BLaER1 (cell line): Measurements from ENCODE around the gene SLC16A10.

Experiments
- H3K27ac ChIP-seq: shearing (Covaris generic); formaldehyde crosslinking; 2 replicates; pipeline ENCODE4 v1.8.1; 2022
- H3K27me3 ChIP-seq: shearing (Covaris generic); formaldehyde crosslinking; 2 replicates; pipeline ENCODE4 v1.8.1; 2022
- H3K36me3 ChIP-seq: shearing (Covaris generic); formaldehyde crosslinking; 2 replicates; pipeline ENCODE4 v1.8.1; 2022
- H3K4me1 ChIP-seq: shearing (Covaris generic); formaldehyde crosslinking; 2 replicates; pipeline ENCODE4 v1.8.1; 2022
- H3K4me2 ChIP-seq: shearing (Covaris generic); formaldehyde crosslinking; 2 replicates; pipeline ENCODE4 v1.8.1; 2022
- H3K4me3 ChIP-seq: shearing (Covaris generic); formaldehyde crosslinking; 2 replicates; pipeline ENCODE4 v1.8.1; 2022
- H3K9ac ChIP-seq: shearing (Covaris generic); formaldehyde crosslinking; 2 replicates; pipeline ENCODE4 v1.8.1; 2022
- H3K9me3 ChIP-seq: shearing (Covaris generic); formaldehyde crosslinking; 2 replicates; pipeline ENCODE4 v1.8.1; 2022
- H4K20me1 ChIP-seq: shearing (Covaris generic); formaldehyde crosslinking; 2 replicates; pipeline ENCODE4 v1.8.1; 2022
- Cebpa-rat ChIP-seq: shearing (Covaris generic); IDR thresholded peaks from 2 replicates; pipeline ENCODE4 v1.8.1; 2022

The SLC16A10 gene

DNA sequence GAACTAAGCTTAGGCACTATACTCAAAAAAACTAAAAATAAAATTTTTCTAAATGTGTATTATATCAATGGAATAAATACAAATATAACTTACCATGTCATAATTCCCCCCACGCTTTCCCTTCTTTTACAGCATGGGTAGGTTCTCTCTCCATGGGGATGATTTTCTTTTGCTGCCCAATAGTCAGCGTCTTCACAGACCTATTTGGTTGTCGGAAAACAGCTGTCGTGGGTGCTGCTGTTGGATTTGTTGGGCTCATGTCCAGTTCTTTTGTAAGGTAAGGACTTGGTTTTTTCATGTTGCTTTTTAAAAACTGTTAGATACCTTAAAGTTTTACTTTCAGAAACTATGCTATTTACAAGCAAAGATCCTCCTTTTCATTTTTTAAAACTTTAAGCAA, 85.3 kb downstream of the SLC16A10 start:
- no peak for TF ChIP-seq Cebpa-rat
- Histone ChIP-seq H3K4me1 (peaks cover 26% of the 10 kb centered on the region), H4K20me1 (no peaks in the 10 kb centered on the region), H3K4me2 (no peak overlapping the region), H3K9ac (no peak overlapping the region), H3K27ac (no peak overlapping the region), H3K36me3 (no peaks in the 10 kb centered on the region), H3K27me3 (no peaks in the 10 kb centered on the region), H3K4me3 (no peak overlapping the region), H3K9me3 (no peaks in the 10 kb centered on the region)

DNA sequence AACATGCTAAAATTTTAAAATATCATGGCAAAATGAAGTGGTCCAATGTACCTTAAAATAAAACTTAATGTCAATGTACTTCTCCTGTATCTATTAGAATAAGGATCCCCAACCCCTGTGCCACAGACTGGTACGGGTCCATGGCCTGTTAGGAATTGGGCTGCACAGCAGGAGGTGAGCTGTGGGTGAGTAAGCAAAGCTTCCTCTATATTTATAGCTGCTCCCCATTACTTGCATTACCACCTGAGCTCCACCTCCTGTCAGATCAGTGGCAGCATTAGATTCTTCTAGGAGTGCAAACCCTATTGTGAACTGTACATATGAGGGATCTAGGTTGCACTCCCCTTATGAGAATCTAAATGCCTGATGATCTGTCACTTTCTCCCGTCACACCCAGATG, 86.0 kb downstream of the SLC16A10 start:
- Histone ChIP-seq H3K4me2 (no peak overlapping the region), H3K4me3 (no peak overlapping the region), H3K9me3 (no peaks in the 10 kb centered on the region), H3K27ac (no peak overlapping the region), H3K4me1 (peaks cover 26% of the 10 kb centered on the region), H3K36me3 (no peaks in the 10 kb centered on the region), H4K20me1 (no peaks in the 10 kb centered on the region), H3K9ac (no peak overlapping the region), H3K27me3 (no peaks in the 10 kb centered on the region)
- TF ChIP-seq Cebpa-rat = no peak

DNA sequence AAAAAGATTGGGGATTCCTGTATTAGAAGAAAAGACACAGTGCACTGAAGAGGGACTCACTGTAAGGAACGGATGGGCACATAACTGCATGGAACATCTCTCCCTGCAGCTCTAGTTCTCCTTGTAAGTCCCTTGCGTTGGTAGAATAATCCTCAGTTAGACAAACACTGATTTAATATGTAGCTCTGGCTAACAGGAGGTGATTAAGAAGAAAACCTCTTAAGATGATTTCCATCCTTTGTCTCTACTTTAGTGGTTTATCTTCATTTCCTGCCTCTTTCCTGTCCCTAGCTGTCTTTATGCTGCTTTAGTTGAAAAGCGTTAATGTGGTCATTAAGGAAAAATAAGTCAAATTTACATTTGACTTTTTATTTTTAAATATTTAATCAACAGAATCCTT, 86.6 kb downstream of the SLC16A10 start:
- H3K36me3 ChIP-seq = no peaks in the 10 kb centered on the region
- TF ChIP-seq Cebpa-rat = no peak
- H3K4me3 ChIP-seq = no peak overlapping the region
- no peaks in the 10 kb centered on the region for H3K27me3 ChIP-seq
- H3K9ac ChIP-seq = no peak overlapping the region
- H3K4me2 ChIP-seq = peak overlapping the region; percentile 51
- no peaks in the 10 kb centered on the region for H3K9me3 ChIP-seq
- H4K20me1 ChIP-seq = no peaks in the 10 kb centered on the region
- peaks cover 26% of the 10 kb centered on the region for H3K4me1 ChIP-seq
- H3K27ac ChIP-seq = no peak overlapping the region

DNA sequence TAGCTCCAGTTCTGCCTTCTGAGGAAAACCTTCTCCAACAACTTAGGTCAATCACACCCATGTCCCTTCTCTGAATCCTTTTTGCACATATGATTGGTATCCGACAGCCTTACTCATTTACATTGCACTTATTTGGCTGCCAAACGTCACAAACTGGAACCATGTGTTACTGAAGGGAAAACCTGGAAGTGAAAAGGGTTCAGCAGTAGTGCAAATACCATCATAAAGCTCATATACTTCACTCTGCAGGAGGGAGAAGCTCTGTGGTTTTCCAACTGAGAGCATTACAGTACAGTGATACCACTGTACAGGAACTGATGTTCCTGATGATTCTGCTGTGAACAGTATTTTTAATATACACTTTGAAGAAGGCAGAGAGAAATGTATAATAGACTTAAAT, 87.8 kb downstream of the SLC16A10 start:
- Histone ChIP-seq H3K9me3 (no peaks in the 10 kb centered on the region), H3K9ac (no peak overlapping the region), H3K4me3 (no peak overlapping the region), H3K27me3 (no peaks in the 10 kb centered on the region), H3K4me1 (peaks cover 26% of the 10 kb centered on the region), H3K36me3 (no peaks in the 10 kb centered on the region), H3K27ac (no peak overlapping the region), H3K4me2 (peak overlapping the region; percentile 23), H4K20me1 (no peaks in the 10 kb centered on the region)
- no peak for TF ChIP-seq Cebpa-rat

DNA sequence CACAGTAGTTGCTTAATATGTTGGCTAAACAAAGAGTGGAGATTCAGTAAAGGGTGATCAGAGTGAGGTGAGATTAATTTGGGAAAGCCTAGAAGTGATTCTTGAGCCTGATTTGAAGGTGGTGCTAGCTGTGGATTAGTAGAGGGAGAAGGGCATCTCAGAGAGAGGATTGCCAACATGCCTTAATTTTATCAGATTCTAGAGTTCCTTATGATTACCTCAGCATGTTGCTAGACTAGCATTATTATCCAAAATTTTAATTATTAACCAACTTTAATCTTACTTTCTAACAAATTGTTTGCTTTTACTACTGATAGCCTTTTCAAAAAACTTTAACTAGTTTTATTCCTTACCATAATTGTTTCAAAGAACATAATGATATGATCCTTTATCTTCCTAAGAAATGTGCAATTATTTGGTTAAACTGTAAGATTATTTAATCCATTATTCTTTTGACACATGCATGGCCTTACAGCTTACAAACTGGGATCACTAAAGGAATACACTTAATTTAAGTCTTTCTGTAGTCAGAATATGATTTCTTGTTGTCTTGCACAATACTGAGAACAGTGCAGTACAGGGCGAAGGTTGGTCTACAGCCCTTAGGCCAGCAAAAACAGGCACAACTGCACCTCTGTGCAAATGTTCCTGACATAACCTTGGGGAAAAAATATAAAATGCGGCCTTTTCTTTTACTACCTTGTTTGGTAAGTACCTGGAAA, 88.9 kb downstream of the SLC16A10 start:
- H3K4me3 ChIP-seq = no peak overlapping the region
- no peaks in the 10 kb centered on the region for H4K20me1 ChIP-seq
- no peak overlapping the region for H3K4me2 ChIP-seq
- TF ChIP-seq Cebpa-rat = no peak
- H3K27ac ChIP-seq = no peak overlapping the region
- H3K9me3 ChIP-seq = no peaks in the 10 kb centered on the region
- no peak overlapping the region for H3K9ac ChIP-seq
- no peaks in the 10 kb centered on the region for H3K36me3 ChIP-seq
- H3K4me1 ChIP-seq = peaks cover 26% of the 10 kb centered on the region
- H3K27me3 ChIP-seq = no peaks in the 10 kb centered on the region

DNA sequence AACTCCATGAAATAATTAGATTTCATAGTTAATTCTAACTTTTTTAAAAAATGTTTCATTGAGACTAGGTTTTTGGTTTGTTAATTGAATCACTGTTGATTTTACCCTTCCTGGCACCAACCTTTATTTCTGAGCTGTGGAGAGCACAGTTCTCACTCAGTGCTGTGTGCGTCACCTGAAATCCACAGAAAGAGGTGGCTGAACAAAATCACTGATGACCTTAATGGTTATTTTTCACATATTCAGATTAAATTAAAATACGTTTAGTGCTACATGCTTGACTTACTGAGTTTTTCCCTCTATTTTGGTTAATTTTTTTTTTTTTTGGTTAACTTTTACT, 89.4 kb downstream of the SLC16A10 start:
- Histone ChIP-seq H3K27ac (no peak overlapping the region), H4K20me1 (no peaks in the 10 kb centered on the region), H3K4me2 (no peak overlapping the region), H3K36me3 (no peaks in the 10 kb centered on the region), H3K27me3 (no peaks in the 10 kb centered on the region), H3K4me3 (no peak overlapping the region), H3K9me3 (no peaks in the 10 kb centered on the region), H3K4me1 (peaks cover 26% of the 10 kb centered on the region), H3K9ac (no peak overlapping the region)
- no peak for TF ChIP-seq Cebpa-rat

DNA sequence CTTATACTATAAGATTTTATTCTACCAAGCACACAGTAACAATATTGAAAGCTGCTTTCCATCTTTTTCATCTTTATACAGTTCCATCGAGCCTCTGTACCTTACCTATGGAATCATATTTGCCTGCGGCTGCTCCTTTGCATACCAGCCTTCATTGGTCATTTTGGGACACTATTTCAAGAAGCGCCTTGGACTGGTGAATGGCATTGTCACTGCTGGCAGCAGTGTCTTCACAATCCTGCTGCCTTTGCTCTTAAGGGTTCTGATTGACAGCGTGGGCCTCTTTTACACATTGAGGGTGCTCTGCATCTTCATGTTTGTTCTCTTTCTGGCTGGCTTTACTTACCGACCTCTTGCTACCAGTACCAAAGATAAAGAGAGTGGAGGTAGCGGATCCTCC, 89.8 kb downstream of the SLC16A10 start:
- TF ChIP-seq Cebpa-rat = no peak
- no peaks in the 10 kb centered on the region for H4K20me1 ChIP-seq

DNA sequence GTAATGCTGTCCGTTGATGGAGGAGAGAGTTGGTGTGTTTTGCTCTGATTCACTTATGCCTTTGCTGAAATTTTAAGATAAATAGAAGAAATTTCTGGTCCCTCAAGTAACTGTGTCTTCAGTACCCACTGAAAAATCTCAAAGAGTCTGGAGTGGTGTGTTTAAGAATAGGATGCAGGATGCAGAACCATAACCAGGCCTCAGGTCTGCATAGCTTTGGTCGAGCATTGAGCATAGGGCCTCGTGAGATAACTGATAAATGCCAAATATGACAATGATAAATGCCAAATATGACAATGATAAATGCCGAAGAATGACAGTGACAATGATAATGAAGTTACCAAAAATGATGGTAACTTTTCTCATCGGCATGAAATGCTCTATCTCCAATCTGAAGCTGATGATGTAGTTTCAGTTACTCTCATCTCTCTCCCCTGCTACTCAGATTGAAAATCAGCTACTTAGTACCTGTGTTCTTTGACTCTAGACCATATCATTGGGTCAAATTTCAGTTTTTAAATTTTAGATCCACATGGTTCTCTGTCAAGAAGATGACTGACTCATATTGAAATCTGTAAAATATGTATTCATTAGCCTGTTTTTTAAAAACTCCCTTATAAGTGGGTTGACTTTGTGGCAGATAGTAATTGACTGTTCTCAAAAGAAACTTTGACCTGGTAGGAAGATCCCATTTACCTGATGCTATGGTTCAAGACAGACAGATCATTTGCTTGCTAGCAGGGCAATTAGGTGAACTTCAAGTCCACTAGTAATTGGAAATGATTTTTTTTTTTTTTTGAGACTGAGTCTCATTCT, 96.6 kb downstream of the SLC16A10 start:
- TF ChIP-seq Cebpa-rat = no peak

More for the DNA sequence above, 89.8 kb downstream of the SLC16A10 start:
- H3K4me3 ChIP-seq = no peak overlapping the region
- no peaks in the 10 kb centered on the region for H3K9me3 ChIP-seq
- H3K4me2 ChIP-seq = no peak overlapping the region
- H3K9ac ChIP-seq = no peak overlapping the region
- H3K4me1 ChIP-seq = peaks cover 26% of the 10 kb centered on the region
- H3K27me3 ChIP-seq = no peaks in the 10 kb centered on the region
- H3K27ac ChIP-seq = no peak overlapping the region
- H3K36me3 ChIP-seq = no peaks in the 10 kb centered on the region

DNA sequence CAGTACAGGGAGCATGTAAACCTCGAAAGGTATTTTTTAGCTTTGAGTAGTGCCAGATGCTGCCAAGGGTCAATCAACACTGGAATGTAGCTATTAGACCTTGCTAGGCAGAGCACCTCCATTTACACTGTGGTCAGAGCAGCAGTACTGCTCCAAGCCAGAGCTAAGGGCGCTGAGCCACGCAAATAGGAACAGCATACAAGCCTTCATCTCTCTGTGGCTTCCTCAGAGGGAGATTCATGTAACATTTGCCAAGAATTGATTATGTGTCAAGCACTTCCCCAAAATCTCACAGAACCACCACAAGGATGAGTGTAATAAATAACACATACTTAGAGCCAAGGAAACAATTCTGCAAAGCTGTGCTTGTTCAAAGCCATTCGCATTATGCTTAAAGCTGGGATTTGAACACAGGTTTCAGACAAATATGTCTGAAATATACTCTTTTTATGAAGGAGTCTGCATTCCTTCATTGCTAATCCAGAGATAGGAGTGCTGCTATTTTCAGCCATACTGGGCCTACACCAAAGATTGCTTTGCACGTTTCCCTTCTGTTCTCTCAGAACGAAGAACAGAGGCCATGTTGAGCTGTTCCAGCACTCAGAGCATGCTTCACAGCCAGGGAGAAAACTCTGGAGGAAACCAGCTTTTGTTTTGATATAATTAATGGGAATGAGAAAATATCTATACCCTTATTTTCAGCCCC, 97.7 kb downstream of the SLC16A10 start:
- TF ChIP-seq Cebpa-rat = no peak
- no peaks in the 10 kb centered on the region for H3K27me3 ChIP-seq
- H4K20me1 ChIP-seq = no peaks in the 10 kb centered on the region
- H3K4me3 ChIP-seq = no peak overlapping the region
- H3K4me2 ChIP-seq = no peak overlapping the region
- no peak overlapping the region for H3K9ac ChIP-seq
- H3K36me3 ChIP-seq = no peaks in the 10 kb centered on the region
- H3K4me1 ChIP-seq = no peaks in the 10 kb centered on the region; the same call in 1 of the 2 replicates
- H3K9me3 ChIP-seq = peaks cover 2% of the 10 kb centered on the region
- H3K27ac ChIP-seq = no peak overlapping the region

More for the DNA sequence above, 96.6 kb downstream of the SLC16A10 start:
- Histone ChIP-seq H3K4me3 (no peak overlapping the region), H3K27me3 (no peaks in the 10 kb centered on the region), H3K36me3 (no peaks in the 10 kb centered on the region), H3K4me2 (no peak overlapping the region), H3K4me1 (no peaks in the 10 kb centered on the region; the same call in 1 of the 2 replicates), H3K9me3 (no peaks in the 10 kb centered on the region), H4K20me1 (no peaks in the 10 kb centered on the region), H3K9ac (no peak overlapping the region), H3K27ac (no peak overlapping the region)

DNA sequence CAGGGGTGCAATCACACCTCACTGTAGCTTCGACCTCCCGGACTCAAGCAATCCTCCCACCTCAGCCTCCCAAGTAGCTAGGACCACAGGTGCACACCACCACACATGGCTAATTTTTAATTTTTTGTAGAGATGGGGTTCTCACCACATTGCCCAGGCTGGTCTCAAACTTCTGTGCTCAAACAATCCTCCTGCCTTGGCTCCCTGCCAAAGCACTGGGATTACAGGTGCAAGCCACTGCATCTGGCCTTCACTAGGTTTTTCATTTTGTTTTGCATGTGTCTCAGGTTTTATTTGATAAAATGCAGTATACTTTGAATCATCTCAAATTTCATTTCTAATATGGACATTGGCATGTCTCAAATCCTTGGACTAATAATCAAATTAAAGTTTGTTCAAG, 98.7 kb downstream of the SLC16A10 start:
- no peak for TF ChIP-seq Cebpa-rat
- no peaks in the 10 kb centered on the region for H3K36me3 ChIP-seq
- H3K27ac ChIP-seq = no peak overlapping the region
- no peak overlapping the region for H3K9ac ChIP-seq
- no peaks in the 10 kb centered on the region for H3K27me3 ChIP-seq
- no peaks in the 10 kb centered on the region; the same call in 1 of the 2 replicates for H3K4me1 ChIP-seq
- no peak overlapping the region for H3K4me2 ChIP-seq
- peaks cover 11% of the 10 kb centered on the region for H3K9me3 ChIP-seq
- no peak overlapping the region for H3K4me3 ChIP-seq
- H4K20me1 ChIP-seq = no peaks in the 10 kb centered on the region
